Measurements from ENCODE around the gene SGTA.

Gene SGTA

GRCh38 chr19:2802826-2803225, 19.8 kb upstream of the SGTA start:
- TF ChIP-seq, protein P1, sequence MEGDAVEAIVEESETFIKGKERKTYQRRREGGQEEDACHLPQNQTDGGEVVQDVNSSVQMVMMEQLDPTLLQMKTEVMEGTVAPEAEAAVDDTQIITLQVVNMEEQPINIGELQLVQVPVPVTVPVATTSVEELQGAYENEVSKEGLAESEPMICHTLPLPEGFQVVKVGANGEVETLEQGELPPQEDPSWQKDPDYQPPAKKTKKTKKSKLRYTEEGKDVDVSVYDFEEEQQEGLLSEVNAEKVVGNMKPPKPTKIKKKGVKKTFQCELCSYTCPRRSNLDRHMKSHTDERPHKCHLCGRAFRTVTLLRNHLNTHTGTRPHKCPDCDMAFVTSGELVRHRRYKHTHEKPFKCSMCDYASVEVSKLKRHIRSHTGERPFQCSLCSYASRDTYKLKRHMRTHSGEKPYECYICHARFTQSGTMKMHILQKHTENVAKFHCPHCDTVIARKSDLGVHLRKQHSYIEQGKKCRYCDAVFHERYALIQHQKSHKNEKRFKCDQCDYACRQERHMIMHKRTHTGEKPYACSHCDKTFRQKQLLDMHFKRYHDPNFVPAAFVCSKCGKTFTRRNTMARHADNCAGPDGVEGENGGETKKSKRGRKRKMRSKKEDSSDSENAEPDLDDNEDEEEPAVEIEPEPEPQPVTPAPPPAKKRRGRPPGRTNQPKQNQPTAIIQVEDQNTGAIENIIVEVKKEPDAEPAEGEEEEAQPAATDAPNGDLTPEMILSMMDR (IDR thresholded peaks at IDR 0.05; ENCODE audit: low read depth, low read length), result no peak
- no peak for DNase-seq (ENCODE audit: extremely low read depth, low read depth)

- DNase-seq (ENCODE audit: extremely low read depth, low read depth), result no peak
- TF ChIP-seq, protein P1 (IDR thresholded peaks at IDR 0.05; ENCODE audit: low read depth, low read length), result no peak
These were observed 17.4 kb upstream of the SGTA start for GRCh38 chr19:2800506-2800905.

GRCh38 chr19:2799273-2800020, 16.4 kb upstream of the SGTA start:
- no peak for DNase-seq (ENCODE audit: extremely low read depth, low read depth)
- TF ChIP-seq, protein P1 (IDR thresholded peaks at IDR 0.05; ENCODE audit: low read depth, low read length), result no peak

GRCh38 chr19:2798733-2799132, 15.7 kb upstream of the SGTA start:
- DNase-seq (ENCODE audit: extremely low read depth, low read depth), result no peak
- TF ChIP-seq, protein P1 (IDR thresholded peaks at IDR 0.05; ENCODE audit: low read depth, low read length), result no peak

- TF ChIP-seq, protein P1 (IDR thresholded peaks at IDR 0.05; ENCODE audit: low read depth, low read length), result no peak
- no peak for DNase-seq (ENCODE audit: extremely low read depth, low read depth)
These were observed 15.1 kb upstream of the SGTA start for GRCh38 chr19:2798158-2798685.

DNA sequence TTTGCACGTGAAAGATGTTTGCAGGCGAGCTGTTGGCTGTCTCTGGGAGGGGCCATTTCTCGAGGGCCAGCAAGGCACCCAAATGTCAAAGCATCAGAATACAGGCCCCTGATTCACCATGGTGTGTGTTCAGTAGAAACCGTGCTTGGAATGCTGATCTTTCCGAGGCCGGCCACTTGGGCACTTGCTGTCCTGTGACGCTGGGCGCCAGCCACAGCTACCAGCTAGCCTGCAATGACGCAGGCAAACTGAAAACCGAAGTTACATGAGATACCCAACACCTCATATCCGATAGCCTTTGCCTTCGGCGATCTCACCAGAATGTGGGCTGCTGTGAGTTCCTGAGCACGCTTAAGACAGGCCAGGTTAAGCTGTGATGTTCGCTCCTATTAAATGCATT, 14.2 kb upstream of the SGTA start:
- no peak for DNase-seq (ENCODE audit: extremely low read depth, low read depth)
- TF ChIP-seq, protein P1 (IDR thresholded peaks at IDR 0.05; ENCODE audit: low read depth, low read length), result no peak

DNA sequence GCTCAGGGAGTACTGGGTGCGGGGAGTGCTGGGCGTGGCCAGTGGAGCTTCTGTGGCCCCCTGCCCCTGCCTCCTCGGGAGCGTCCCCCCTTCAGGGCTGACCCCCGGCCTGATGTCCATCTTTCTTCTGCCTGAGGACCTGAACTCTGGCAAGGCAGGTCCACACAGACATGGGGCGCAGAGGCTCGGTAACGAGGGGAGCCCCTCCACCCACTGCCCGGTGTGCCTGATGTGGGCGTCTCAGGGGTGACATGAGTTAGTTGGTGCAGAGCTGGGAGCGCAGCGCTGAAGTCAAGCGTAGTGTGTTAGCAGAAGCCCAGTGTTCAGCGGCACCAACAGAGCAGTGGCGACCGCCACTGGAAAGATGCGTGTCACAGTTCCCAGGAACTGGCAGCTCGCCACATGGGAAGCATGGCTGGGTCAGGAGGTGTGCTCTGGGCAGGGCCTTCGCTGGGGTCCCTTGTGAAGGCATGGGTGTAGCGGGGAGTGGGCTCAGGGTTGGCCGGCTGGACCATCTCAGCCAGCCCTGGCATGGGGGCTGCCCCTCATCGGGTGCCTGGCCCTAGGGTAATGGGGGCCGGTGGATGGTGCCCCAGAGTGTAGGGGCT, 13.7 kb upstream of the SGTA start:
- DNase-seq (ENCODE audit: extremely low read depth, low read depth), result no peak
- TF ChIP-seq, protein P1 (IDR thresholded peaks at IDR 0.05; ENCODE audit: low read depth, low read length), result no peak

Data from AG09319 (cell line).